Endothelial cell of umbilical vein (primary cell): ENCODE measurements around the gene C14orf119. TPM values are rescaled to one million over a fixed set of nuclear protein-coding genes. Genes with fewer than 3 reads are reported as not detected.

Experiments used
- BruUV-seq: library from RNA; stranded (reverse); fragments of 400-500 nt; replicated peaks from 2 replicates; lab custom pipeline; 2021; lab: Mats Ljungman, UMichigan
- CTCF ChIA-PET: fragments of 300-600, 350-600 bp; sonication (Branson Sonifier 250); formaldehyde crosslinking; loops from one replicate; lab custom pipeline; 2021; ENCODE audit warnings: antibody characterized with exemption, inconsistent platforms; lab: Charles Lee
- POLR2A ChIA-PET: fragments of 300-600, 350-600 bp; sonication (Branson Sonifier 250); formaldehyde crosslinking; loops from one replicate; lab custom pipeline; 2021; ENCODE audit warnings: antibody characterized with exemption, inconsistent platforms; lab: Charles Lee
- DNase-seq: peaks from one replicate; pipeline ENCODE4 v3.0.0-alpha.2; 2011; ENCODE audit warnings: low read depth, low spot score
- FAIRE-seq: peaks from 2 replicates; lab custom pipeline; 2011; peaks lifted over from hg19 to GRCh38; lab: Jason Lieb, UNC
- H2AFZ ChIP-seq: 2 replicates; pipeline ENCODE4 v1.6.0; 2012; ENCODE audit warnings: low read depth, low read length, control low read depth, inconsistent platforms
- H3K27ac ChIP-seq: 2 replicates; pipeline ENCODE4 v1.5.1; 2011; ENCODE audit warnings: low read depth, mild to moderate bottlenecking, control low read depth, low read length, moderate library complexity; ENCODE audit not compliant: insufficient read depth
- H3K27me3 ChIP-seq, 2 experiments: 2 replicates each; pipeline versions ENCODE4 v1.6.0 to v1.6.1; 2011; ENCODE audit warnings: low read length in 2 of 2, mixed read lengths in 1 of 2; ENCODE audit not compliant: control insufficient read depth in 2 of 2, insufficient read depth in 2 of 2
- H3K36me3 ChIP-seq, 2 experiments: 2 replicates in 1 of 2; 3 replicates in 1 of 2; pipeline ENCODE4 v1.5.1; 2011; ENCODE audit warnings: low read length in 2 of 2, mild to moderate bottlenecking in 1 of 2, moderate library complexity in 1 of 2; ENCODE audit not compliant: control insufficient read depth in 2 of 2, insufficient read depth in 2 of 2; ENCODE audit errors: extremely low read depth in 1 of 2
- H3K4me1 ChIP-seq: 3 replicates; pipeline ENCODE4 v1.5.1; 2011; ENCODE audit warnings: mild to moderate bottlenecking, low read length; ENCODE audit not compliant: control insufficient read depth, insufficient read depth; ENCODE audit errors: extremely low read depth
- H3K4me2 ChIP-seq: 2 replicates; pipeline ENCODE4 v1.6.1; 2011; ENCODE audit warnings: low read length, control low read depth, mixed read lengths; ENCODE audit not compliant: insufficient read depth
- H3K4me3 ChIP-seq, 3 experiments: fragments of 200-600 bp in 1 of 3; sonication (generic), shearing (Covaris generic) in 1 of 3; replicated peaks in 1 of 3; 2 replicates each; pipeline ENCODE4 v1.5.1; 2011 to 2016; ENCODE audit warnings: control low read depth in 3 of 3, low read length in 3 of 3, mild to moderate bottlenecking in 2 of 3, inconsistent platforms in 1 of 3, low read depth in 1 of 3, moderate library complexity in 1 of 3; ENCODE audit not compliant: insufficient read depth in 1 of 3
- H3K79me2 ChIP-seq: 2 replicates; pipeline ENCODE4 v1.6.0; 2012; ENCODE audit warnings: low read length, inconsistent platforms; ENCODE audit not compliant: control insufficient read depth, insufficient read depth
- H3K9ac ChIP-seq: replicated peaks from 2 replicates; pipeline ENCODE3; 2011; ENCODE audit warnings: low read length, control low read depth; ENCODE audit not compliant: insufficient read depth; ENCODE audit errors: extremely low read depth
- H3K9me1 ChIP-seq: replicated peaks from 3 replicates; pipeline ENCODE4 v1.6.0; 2011; ENCODE audit warnings: mild to moderate bottlenecking, low read length; ENCODE audit not compliant: control insufficient read depth, insufficient read depth; ENCODE audit errors: extremely low read depth
- H3K9me3 ChIP-seq: replicated peaks from 2 replicates; pipeline ENCODE4 v1.5.1; 2012; ENCODE audit warnings: low read length, inconsistent platforms; ENCODE audit not compliant: control insufficient read depth, insufficient read depth
- H4K20me1 ChIP-seq: replicated peaks from 2 replicates; pipeline ENCODE3; 2011; ENCODE audit warnings: mild to moderate bottlenecking, low read length; ENCODE audit not compliant: control insufficient read depth, insufficient read depth; ENCODE audit errors: extremely low read depth
- EZH2 ChIP-seq: IDR thresholded peaks from 2 replicates; pipeline ENCODE4 v1.6.1; 2012; ENCODE audit warnings: borderline replicate concordance, low read depth, mild to moderate bottlenecking, moderate library complexity, low read length, inconsistent platforms; ENCODE audit not compliant: severe bottlenecking
- FOS ChIP-seq: IDR thresholded peaks from 2 replicates; pipeline ENCODE4 v1.6.1; 2011; ENCODE audit warnings: mild to moderate bottlenecking, low read length, moderate library complexity, borderline replicate concordance; ENCODE audit not compliant: insufficient read depth
- GATA2 ChIP-seq: IDR thresholded peaks from 2 replicates; pipeline ENCODE4 v1.7.0; 2011; ENCODE audit warnings: low read depth, mild to moderate bottlenecking, moderate library complexity, mixed read lengths, low read length; ENCODE audit not compliant: insufficient read length, insufficient read depth
- JUN ChIP-seq: IDR thresholded peaks from 2 replicates; pipeline ENCODE4 v1.6.1; 2011; ENCODE audit warnings: borderline replicate concordance, low read depth; ENCODE audit not compliant: insufficient read length, insufficient read depth
- MYC ChIP-seq: IDR thresholded peaks from one replicate; pipeline ENCODE4 v1.6.1; 2011; ENCODE audit warnings: mild to moderate bottlenecking, low read depth, low read length
- POLR2A ChIP-seq: IDR thresholded peaks from 2 replicates; pipeline ENCODE4 v1.6.1; 2012; ENCODE audit warnings: low read depth, mild to moderate bottlenecking, control low read depth, low read length
- POLR2AphosphoS5 ChIP-seq: IDR thresholded peaks from 2 replicates; pipeline ENCODE4 v1.6.1; 2012; ENCODE audit warnings: low read depth, mild to moderate bottlenecking, control low read depth, low read length, moderate library complexity; ENCODE audit not compliant: insufficient read depth
- dilution Hi-C: fragments of 300-500 bp; cut with MboI; formaldehyde crosslinking; loops from one replicate; pipeline ENCODE4 v1.15.0; 2019; ENCODE audit warnings: low sequenced_read_pairs; ENCODE audit not compliant: extremely low pct_ligation_motif_present
- intact Hi-C: fragments of 100-400 bp; cut with micrococcal nuclease; formaldehyde crosslinking; loops from one replicate; pipeline ENCODE4 v1.10.0; 2022
- polyA plus RNA-seq, 4 experiments: library from polyadenylated mRNA; depleted of rRNA in 3 of 4; stranded (reverse) in 3 of 4; unstranded in 1 of 4; fragments of >200 nt; gene quantifications; 2 replicates each; pipeline versions ENCODE4 v1.2.1 to v1.2.3, GENCODE V29; 2011 to 2012; ENCODE audit warnings: missing spikeins in 1 of 4
- total RNA-seq: library from RNA; stranded (reverse); gene quantifications from 2 replicates; pipeline ENCODE4 v1.2.3, GENCODE V29; 2021
- TF ChIP-seq, protein P1 (sequence below): IDR thresholded peaks from 2 replicates; pipeline ENCODE4 v1.6.1; 2011; ENCODE audit not compliant: insufficient read depth, insufficient read length
- TF ChIP-seq, protein P2 (sequence below), 2 donors: IDR thresholded peaks; 1 replicate in 1 of 2; 2 replicates in 1 of 2; pipeline ENCODE4 v1.5.1; 2011; ENCODE audit warnings: low read length in 2 of 2, mild to moderate bottlenecking in 2 of 2, moderate library complexity in 2 of 2, control low read depth in 1 of 2, inconsistent platforms in 1 of 2, low read depth in 1 of 2; ENCODE audit not compliant: insufficient read depth in 1 of 2; ENCODE audit errors: extremely low read depth in 1 of 2

The C14orf119 gene
- total and polyA plus RNA-seq, 2 donors (not counting 3 experiments of a cell fraction or from before 2014, with no cell fraction given) = 58.3 to 60.5 TPM

DNA sequence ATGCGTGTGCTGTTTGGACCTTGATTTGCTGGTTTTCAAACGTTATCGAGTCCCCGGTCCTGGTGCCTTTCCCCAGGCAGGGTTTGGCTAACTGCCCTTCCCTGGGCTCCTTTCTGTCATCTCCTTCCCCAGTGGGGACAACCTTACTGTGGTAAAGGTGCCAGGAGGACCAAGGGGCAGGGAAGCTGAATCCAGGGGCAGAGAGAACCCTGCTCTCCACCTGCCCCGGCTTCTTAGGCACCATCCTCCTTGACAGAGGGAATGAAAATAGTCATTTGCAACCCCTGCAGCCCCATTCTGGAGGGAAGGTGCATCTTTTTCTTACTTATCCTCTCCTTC lies 18.8 kb downstream of the C14orf119 start:
- Histone ChIP-seq H4K20me1 (no peaks in the 10 kb centered on the region), H3K9me1 (no peaks in the 10 kb centered on the region), H3K9me3 (no peaks in the 10 kb centered on the region), H3K4me1 (peaks cover 13% of the 10 kb centered on the region), H3K27me3 (peaks cover 9 to 10% of the 10 kb centered on the region in 2 experiments), H3K9ac (no peak overlapping the region), H3K27ac (no peak overlapping the region), H3K36me3 (no peaks in the 10 kb centered on the region), H3K79me2 (no peaks in the 10 kb centered on the region), H3K4me2 (no peak overlapping the region), H3K4me3 (no peak overlapping the region), H2AFZ (no peak overlapping the region)
- TF ChIP-seq EZH2 = no peak
- TF ChIP-seq MYC = no peak
- no peak for TF ChIP-seq JUN
- TF ChIP-seq, protein P1, sequence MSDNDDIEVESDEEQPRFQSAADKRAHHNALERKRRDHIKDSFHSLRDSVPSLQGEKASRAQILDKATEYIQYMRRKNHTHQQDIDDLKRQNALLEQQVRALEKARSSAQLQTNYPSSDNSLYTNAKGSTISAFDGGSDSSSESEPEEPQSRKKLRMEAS = no peak
- TF ChIP-seq POLR2A = no peak
- no peak for TF ChIP-seq POLR2AphosphoS5
- no peak for TF ChIP-seq FOS
- no peak for TF ChIP-seq GATA2
- TF ChIP-seq, protein P2, sequence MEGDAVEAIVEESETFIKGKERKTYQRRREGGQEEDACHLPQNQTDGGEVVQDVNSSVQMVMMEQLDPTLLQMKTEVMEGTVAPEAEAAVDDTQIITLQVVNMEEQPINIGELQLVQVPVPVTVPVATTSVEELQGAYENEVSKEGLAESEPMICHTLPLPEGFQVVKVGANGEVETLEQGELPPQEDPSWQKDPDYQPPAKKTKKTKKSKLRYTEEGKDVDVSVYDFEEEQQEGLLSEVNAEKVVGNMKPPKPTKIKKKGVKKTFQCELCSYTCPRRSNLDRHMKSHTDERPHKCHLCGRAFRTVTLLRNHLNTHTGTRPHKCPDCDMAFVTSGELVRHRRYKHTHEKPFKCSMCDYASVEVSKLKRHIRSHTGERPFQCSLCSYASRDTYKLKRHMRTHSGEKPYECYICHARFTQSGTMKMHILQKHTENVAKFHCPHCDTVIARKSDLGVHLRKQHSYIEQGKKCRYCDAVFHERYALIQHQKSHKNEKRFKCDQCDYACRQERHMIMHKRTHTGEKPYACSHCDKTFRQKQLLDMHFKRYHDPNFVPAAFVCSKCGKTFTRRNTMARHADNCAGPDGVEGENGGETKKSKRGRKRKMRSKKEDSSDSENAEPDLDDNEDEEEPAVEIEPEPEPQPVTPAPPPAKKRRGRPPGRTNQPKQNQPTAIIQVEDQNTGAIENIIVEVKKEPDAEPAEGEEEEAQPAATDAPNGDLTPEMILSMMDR (IDR thresholded peaks at IDR 0.05; ENCODE audit: extremely low read depth in 1 of 2, insufficient read depth in 1 of 2, low read depth in 1 of 2, low read length in 2 of 2) = no peak
- dilution Hi-C loops = no loop called here
- intact Hi-C loops = no loop called here
- FAIRE-seq (no peak), DNase-seq (no peak)
- POLR2A ChIA-PET = no interaction called here
- CTCF ChIA-PET = interaction anchor here (0.5 to 6.7 kb wide), 4 partner anchors 37 to 185 kb away, joined by 3 to 88 read pairs (median 36); no protein-coding TSS in a partner anchor
- no TSS peak for BruUV-seq
